Measurements from ENCODE around the gene LKAAEAR1. TPM values are rescaled to one million over a fixed set of nuclear protein-coding genes. Genes with fewer than 3 reads are reported as not detected.

Gene LKAAEAR1
- total and polyA plus RNA-seq, 2 of the 4 experiments (the other 2 are of a cell fraction): 0.21 TPM; not detected in 1

GRCh38 chr20:64083378-64083803 is 807 bp downstream of the LKAAEAR1 start:
- BruUV-seq (replicated peaks): no TSS peak
- Histone ChIP-seq H3K9me3 (ENCODE audit: control insufficient read depth, insufficient read depth, low read length) (peaks cover 8% of the 10 kb centered on the region; the same call in 1 of the 2 replicates), H3K18ac (ENCODE audit: low read depth, low read length) (no peak overlapping the region), H2BK5ac (ENCODE audit: low read depth, low read length, poor library complexity, severe bottlenecking) (no peak overlapping the region), H4K5ac (ENCODE audit: low read depth, low read length) (no peak overlapping the region), H3K23ac (ENCODE audit: low read depth, low read length) (no peak overlapping the region), H2AK5ac (ENCODE audit: low read depth, low read length) (no peak overlapping the region), H3K9me1 (ENCODE audit: insufficient read depth, low read length) (no peaks in the 10 kb centered on the region), H3K79me1 (ENCODE audit: low read depth in 1 of 2, low read length in 2 of 2) (peaks cover 3 to 7% of the 10 kb centered on the region in 2 experiments; a peak in 3 of 4 replicates), H3K4me2 (ENCODE audit: low read depth, low read length) (peak overlapping the region; percentile 81), H3K27ac (ENCODE audit: insufficient read depth, low read length) (no peak overlapping the region), H2BK15ac (ENCODE audit: low read depth, low read length) (no peak overlapping the region), H3K4me3 (ENCODE audit: insufficient read depth, low read depth, low read length) (peak overlapping the region; percentile 63), H2AK9ac (replicated peaks; ENCODE audit: low read depth, low read length, poor library complexity) (no peak overlapping the region), H2AFZ (replicated peaks; ENCODE audit: low read length, poor library complexity) (peak overlapping the region; percentile 95), H3K4ac (ENCODE audit: low read depth, low read length) (no peak overlapping the region), H4K20me1 (ENCODE audit: insufficient read depth, low read length) (peaks cover 15% of the 10 kb centered on the region), H3K9ac (ENCODE audit: low read depth, low read length) (no peak overlapping the region), H3K14ac (replicated peaks; ENCODE audit: low read depth, low read length) (no peak overlapping the region), H4K91ac (ENCODE audit: insufficient read depth, low read depth, low read length) (no peak overlapping the region), H3K56ac (ENCODE audit: extremely low read depth, insufficient read depth, low read length) (no peak overlapping the region), H4K8ac (ENCODE audit: low read depth in 2 of 2, low read length in 2 of 2) (no peak overlapping the region), H3K4me1 (ENCODE audit: control insufficient read depth, insufficient read depth, low read length) (peaks cover 13% of the 10 kb centered on the region), H2BK120ac (ENCODE audit: low read depth, low read length) (no peak overlapping the region), H3K27me3 (ENCODE audit: control insufficient read depth, insufficient read depth, low read length) (peaks cover 50% of the 10 kb centered on the region), H3K36me3 (ENCODE audit: control insufficient read depth, insufficient read depth, low read length) (no peaks in the 10 kb centered on the region), H2BK20ac (ENCODE audit: low read depth, low read length) (no peak overlapping the region)
- intact Hi-C loops (cut with micrococcal nuclease) (loop anchor here (1.0 kb wide), 1 partner anchor 37 kb away; no protein-coding TSS in a partner anchor), dilution Hi-C loops (cut with HindIII; ENCODE audit: low sequenced_read_pairs, unreplicated experiment) (no loop called here), in situ Hi-C loops (cut with MboI; ENCODE audit: low sequenced_read_pairs) (no loop called here)
- ATAC-seq (ENCODE audit: low read depth): peak; percentile 53
- peak; percentile 67 for DNase-seq
- ChIA-PET CTCF (interaction anchor here (0.6 to 1.3 kb wide), 5 partner anchors 26 to 178 kb away, joined by 3 to 6 read pairs (median 4); no protein-coding TSS in a partner anchor), POLR2A (ENCODE audit: unreplicated experiment) (no interaction called here)
- 2% methylated on average over 7 of the region's 52 CpGs; no CpG with 5 or more reads in 1 of the 2 experiments for WGBS, 2 experiments (ENCODE audit: extremely low coverage in 2 of 2, insufficient read length in 1 of 2)
- TF ChIP-seq BHLHE40 (IDR thresholded peaks at IDR 0.05; ENCODE audit: low read depth, low read length) (no peak), NFE2L2 (IDR thresholded peaks at IDR 0.05; ENCODE audit: low read depth, low read length) (no peak), CHD1 (IDR thresholded peaks at IDR 0.05; ENCODE audit: low read depth, low read length) (no peak), FOS (IDR thresholded peaks at IDR 0.05; ENCODE audit: low read depth, low read length) (no peak), MAZ (IDR thresholded peaks at IDR 0.05; ENCODE audit: borderline replicate concordance, low read depth, low read length) (no peak), USF2 (IDR thresholded peaks at IDR 0.05; ENCODE audit: low read depth, low read length) (no peak), RFX5 (IDR thresholded peaks at IDR 0.05; ENCODE audit: low read depth, low read length) (no peak), CEBPB (IDR thresholded peaks at IDR 0.05; ENCODE audit: low read depth, low read length) (no peak), CTCF (conservative IDR thresholded peaks at IDR 0.05; ENCODE audit: low read depth, low read length) (peak; percentile 64), RAD21 (IDR thresholded peaks at IDR 0.05; ENCODE audit: low read length) (peak; percentile 59), SMC3 (IDR thresholded peaks at IDR 0.05; ENCODE audit: low read depth, low read length) (peak; percentile 32; the same call in 1 of the 2 replicates)
